Stimulated activated CD8-positive, alpha-beta memory T cell treated with anti-CD3 and anti-CD28 coated beads, Interleukin-12 subunit alpha, Interleukin-12 subunit beta, amount 100 ng/mL, for 1 hour (primary cell): Measurements from ENCODE around the gene UBB.

Source experiments
- DNase-seq: peaks from one replicate; pipeline ENCODE4 v3.0.0-alpha.2; 2020; ENCODE audit warnings: low read depth

Gene UBB

GRCh38 chr17:16380640-16381495, at the start of gene UBB:
TSS of gene UBB (plus strand) at chr17:16381091. CDS start at chr17:16381908, 817 bp downstream.
- DNase-seq = peak; percentile 88

GRCh38 chr17:16338391-16338790, 42.5 kb upstream of the UBB start:
- no peak for DNase-seq

DNA sequence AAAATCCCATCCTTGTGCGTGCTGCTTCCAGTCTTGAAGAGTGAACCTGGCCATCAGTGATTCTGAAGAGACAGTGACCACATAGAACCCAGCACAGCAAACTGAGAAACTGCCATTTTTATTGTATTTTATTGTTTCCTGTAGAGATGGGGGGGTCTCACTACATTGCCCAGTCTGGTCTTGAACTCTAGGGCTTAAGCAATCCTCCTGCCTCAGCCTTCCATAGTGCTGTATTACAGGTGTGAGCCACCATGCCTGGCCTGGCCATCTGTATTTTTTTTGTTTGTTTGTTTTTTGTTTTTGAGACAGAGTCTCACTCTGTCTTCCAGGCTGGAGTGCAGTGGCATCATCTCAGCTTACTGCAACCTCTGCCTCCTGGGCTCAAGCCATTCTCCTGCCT, 41.5 kb upstream of the UBB start:
- no peak for DNase-seq

GRCh38 chr17:16339959-16340358, 40.9 kb upstream of the UBB start:
- no peak for DNase-seq

GRCh38 chr17:16342979-16343378, 37.9 kb upstream of the UBB start:
- no peak for DNase-seq

- DNase-seq = no peak
Measured at GRCh38 chr17:16343569-16343968, 37.3 kb upstream of the UBB start.

GRCh38 chr17:16345565-16345964, 35.3 kb upstream of the UBB start:
- DNase-seq = no peak

DNA sequence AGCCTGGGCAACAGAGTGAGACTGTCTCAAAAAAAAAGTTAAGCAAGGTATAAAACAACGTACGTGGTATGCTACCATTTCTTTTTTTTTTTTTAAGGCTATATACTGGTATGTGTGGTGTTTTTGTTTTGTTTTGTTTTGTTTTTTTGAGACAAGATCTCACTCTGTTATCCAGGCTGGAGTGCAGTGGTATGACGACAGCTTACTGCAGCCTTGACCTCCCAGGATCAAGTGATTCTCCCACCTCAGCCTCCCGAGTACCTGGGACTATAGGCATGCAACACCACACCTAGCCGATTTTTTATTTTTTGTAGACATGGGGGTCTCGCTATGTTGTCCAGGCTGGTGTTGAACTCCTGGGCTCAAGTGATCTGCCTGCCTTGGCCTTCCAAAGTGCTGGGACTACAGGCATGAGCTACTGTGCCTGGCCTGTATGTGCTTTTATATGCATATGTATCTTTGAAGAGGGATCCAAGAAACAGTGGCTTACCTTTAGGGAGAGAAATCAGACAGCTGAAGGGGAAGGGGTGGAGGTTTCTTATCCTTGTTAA, 34.1 kb upstream of the UBB start:
- DNase-seq = no peak

DNA sequence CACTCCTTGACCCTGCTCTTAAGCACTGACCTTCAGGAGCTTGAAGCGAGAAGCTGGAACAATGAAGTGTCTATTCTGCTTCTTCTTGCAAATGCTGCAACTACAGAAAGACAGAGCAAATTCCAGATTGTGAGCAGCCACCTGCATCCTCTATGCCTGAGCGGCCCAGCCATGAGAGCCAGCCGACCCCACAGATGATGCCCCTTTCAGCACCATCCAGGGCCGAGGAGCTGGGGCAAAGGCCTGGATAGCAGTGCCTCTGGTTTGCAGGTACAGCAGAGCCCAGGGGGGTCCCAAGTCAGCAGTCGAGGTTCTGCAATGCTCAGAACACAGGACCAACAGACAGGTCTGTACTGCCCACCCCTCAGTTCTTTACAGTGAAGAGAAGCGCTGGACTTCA, 32.3 kb upstream of the UBB start:
- no peak for DNase-seq

GRCh38 chr17:16349431-16349830, 31.5 kb upstream of the UBB start:
- DNase-seq = no peak

DNA sequence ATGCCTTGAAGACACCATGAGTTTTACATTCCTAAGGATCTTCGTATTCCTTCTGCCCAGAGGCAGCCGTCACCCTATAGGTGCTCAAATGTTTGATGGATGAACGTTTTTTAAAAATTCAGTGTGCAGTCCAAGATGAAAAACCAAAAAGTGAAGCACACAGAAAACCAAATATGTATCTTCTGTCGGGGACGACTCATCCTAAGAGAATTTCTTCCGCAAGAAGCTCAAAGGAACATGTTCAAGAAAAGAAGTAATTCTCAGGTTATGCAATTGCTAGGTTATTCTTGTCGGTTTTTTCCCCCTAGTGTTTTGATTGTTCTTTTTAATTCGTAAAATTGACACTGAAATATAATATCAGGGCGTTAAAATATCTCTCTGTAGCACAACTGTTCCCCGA, 29.1 kb upstream of the UBB start:
- no peak for DNase-seq

DNA sequence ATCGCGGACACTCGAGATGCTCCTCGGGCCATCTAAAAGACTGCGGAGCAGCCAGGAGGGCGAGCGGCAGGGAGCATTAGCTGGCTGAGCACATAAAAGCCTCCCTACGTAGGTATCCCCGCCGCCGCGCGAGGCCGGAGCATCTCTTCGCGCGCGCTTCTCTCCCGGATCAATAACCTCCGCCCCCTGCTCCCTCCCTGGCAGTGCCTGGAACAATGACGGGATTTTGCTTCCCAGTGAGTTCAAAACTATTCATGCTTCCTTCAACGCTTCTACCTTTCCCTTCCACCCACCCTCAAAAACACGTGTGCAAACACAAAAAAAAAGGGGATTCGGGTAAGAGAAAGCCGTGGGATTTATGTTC, 28.6 kb upstream of the UBB start:
- DNase-seq = peak; percentile 4

DNA sequence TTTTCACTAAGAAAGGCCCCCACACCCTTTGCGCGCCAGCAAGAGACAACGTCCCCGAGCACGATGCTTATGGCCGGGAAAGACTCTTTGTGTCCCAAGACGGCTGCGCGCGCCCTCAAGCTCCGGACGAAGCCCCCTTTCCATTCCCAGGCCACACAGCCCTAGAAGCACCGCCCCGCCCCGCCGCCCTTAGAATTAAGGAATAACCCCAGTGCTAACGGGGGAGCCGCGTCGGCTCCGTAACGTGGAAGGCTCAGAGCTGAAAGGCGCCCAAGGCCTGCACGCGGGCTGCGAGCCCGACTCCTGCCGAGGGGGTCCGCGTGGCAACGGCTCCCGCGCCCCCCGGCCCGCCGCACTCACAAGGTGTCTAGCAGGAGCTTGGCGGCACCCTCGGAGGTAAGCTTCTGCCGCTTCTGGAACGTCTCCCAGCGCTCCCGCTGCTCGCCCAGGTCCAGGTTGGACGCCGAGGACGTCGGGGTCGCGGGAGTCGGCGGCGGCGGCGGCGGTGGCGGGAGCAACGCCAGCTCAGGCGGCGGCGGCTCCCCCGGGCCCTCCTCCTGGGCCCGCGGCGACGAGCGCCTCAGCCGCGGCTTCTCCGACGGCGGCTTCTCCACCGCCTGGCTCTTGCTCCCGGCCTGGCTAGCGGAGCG, 28.1 kb upstream of the UBB start:
- peak; percentile 5 for DNase-seq

DNA sequence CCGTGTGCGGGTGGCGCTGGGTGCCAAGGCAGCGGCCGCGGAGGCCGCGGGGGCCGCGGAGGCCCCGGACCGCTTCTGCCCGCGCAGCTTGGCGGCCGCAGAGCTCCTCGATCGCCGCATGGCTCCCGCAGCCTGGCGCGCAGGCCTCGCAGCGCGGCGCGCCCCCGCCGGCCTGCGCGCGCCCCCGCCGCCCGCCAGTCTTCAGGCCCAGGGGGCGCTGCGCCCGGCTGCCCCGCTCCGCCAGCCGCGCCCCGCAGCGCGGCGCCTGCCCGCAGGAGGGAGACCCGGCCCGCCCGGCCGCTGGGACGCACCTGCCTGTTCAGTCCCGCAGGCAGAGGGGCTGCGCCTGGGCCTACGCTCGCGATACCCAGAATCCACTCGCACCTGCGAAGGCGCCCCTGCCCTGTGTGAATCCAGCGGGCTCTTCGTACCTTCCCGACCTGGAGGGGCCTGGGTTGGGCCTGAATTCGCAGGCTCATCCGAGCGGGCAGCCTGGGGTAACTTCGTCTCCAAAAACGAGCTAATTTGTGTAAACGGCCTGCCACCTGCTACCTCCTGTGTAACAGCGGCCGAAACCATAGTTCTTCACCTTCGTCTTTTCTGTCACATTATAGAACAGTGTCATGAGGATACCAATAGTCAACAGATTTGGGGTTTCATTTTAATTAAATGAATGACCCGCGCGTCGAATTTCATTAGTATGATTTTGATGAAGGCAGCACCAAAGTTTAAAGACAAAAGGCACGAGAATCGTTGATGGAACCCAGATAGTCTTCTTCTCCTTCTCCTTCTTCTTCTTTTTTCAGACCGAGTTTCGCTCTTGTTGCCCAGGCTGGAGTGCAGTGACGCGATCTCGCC, 27.3 kb upstream of the UBB start, which contains the start of gene CENPV:
Gene CENPV, minus strand, starts transcription at position 153 of the 858 bp plus-strand sequence. Its CDS starts 33 bp downstream, at position 120.
- peak; percentile 24 for DNase-seq

- no peak for DNase-seq
Measured at GRCh38 chr17:16354585-16354984, 26.3 kb upstream of the UBB start.

DNA sequence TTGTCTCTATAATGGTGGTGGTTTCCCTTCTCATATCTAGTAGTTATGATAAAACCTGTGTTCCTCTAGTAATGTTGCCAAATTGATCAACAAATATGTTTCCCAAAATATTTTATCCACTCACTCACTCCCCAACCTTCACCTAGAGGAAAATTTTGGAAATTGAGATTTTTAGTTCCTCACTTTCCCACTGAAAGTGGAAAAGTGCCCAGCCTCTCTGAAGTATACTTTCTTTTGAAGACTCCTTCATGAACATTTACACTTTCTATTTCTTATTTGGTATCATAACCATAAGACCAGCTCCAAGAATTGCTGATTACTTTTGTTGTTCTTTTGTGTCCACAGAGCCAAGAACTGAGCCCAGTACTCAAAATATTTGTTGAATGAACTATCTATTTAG, 22.5 kb upstream of the UBB start:
- no peak for DNase-seq

DNA sequence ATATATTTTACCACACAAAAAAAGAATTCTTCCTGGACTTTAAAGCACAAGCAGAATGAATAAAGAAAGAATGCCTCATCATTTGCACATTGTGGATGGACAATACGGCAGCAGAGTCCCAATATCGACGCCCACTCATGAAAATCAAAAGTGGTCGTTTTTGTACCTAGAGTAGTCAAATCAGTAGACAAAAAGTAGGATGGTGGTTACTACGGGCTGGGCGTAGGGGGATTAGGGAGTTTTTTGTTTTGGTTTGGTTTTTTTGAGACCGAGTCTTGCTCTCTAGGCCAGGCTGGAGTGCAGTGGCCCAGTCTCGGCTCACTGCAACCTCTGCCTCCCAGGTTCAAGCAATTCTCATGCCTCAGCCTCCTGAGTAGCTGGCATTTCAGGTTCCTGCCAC, 19.0 kb upstream of the UBB start:
- no peak for DNase-seq

DNA sequence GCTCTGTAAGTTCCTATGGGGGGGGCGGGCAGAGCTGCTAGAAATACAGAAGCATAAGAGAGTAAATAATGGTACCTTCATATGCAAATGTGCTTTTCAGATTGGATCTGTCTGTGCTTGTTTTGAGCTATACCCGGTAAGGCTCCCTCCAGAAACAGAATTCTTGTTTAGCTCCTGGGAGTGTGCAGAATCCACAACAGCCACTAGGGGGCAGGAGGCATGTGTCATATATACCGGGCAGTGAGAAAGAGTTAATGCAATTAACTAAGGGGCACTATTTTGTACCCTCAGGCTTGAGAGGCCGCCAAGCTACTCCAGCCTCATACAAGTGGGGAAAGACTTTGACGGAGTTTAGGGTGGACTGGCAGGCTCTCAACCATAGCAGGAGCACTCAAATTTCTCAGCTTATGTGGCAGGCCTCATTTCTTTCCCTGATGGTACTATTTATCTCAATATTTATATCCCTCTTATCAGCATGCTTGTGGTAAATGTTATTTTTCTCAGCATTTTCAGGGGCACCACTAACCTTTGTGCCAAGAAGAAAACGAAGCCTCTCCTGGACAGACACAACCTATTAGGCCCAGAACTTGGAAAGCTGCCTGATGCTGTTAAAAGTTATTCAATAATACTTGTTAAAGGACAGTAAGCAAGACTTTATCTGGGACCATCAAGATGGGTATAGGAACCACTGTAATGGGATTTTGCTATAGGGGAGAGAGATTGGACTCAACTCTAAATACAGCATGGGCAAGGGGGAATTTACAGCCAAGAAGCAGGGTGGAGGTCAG, 16.9 kb upstream of the UBB start:
- peak; percentile 58 for DNase-seq

DNA sequence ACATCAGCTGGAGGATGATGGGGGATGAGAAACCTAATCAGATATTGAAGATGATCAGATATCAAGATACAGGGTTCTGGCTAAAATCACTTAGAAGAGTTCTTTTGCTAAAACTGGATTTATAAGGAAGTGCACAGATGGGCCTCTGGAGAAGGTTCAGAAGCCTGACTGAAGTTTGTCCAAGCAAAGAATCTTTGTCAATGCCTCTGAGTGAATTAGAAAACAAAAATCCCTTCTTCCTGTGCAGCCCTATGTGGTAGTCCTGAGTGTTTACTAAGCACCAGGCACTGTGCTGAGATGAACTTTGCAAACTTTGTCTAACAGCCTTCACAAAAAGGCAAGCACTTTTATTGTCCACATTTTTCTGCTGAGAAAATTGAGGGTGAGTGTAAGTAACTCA, 16.3 kb upstream of the UBB start:
- no peak for DNase-seq

GRCh38 chr17:16371742-16372141, 9.1 kb upstream of the UBB start:
- DNase-seq = no peak

DNA sequence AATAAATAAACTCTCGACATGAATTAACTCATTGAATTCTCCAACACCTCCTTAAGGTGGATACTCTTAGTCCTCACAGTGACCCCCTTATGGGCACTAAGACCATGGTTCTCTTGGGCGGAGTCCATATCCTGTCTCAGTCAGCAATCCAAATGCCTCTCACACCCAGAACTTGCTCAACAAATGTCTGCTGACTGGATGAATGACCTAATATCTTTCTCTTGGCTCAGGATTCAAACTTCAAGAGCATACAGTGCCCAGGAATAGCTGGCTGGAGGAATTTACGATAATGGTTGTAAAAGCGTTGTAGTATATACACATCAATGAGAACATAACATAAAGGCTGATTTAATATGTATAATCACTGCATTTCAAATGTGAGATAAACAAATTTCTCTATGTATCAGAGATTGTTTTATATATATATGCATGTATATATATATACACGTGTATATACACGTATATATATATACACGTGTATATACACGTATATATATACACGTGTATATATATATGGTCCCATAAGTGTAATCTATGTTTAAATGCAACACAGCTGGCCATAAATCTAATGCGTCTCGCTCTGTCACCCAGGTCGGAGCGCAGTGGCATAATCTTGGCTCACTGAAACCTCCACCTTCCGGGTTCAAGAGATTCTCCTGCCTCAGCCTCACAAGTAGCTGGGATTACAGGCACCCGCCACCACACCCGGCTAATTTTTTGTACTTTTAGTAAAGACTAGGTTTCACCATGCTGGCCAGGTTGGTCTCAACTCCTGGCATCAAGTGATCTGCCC, 6.5 kb upstream of the UBB start:
- no peak for DNase-seq
